Measurements from ENCODE around the gene POPDC3. TPM values are rescaled to one million over a fixed set of nuclear protein-coding genes. Genes with fewer than 3 reads are reported as not detected.
A peak's percentile ranks its signal among the peaks of the same experiment; 100 is the strongest.
"Not testable (repeated sequence)": the region's sequence is repeated elsewhere in the genome, so short reads cannot be mapped to it uniquely, and the experiment has no call there.

The POPDC3 gene, protein sequence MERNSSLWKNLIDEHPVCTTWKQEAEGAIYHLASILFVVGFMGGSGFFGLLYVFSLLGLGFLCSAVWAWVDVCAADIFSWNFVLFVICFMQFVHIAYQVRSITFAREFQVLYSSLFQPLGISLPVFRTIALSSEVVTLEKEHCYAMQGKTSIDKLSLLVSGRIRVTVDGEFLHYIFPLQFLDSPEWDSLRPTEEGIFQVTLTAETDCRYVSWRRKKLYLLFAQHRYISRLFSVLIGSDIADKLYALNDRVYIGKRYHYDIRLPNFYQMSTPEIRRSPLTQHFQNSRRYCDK
- not detected in 2 replicates for total RNA-seq (2014; rRNA removed; shearing (Covaris generic))

DNA sequence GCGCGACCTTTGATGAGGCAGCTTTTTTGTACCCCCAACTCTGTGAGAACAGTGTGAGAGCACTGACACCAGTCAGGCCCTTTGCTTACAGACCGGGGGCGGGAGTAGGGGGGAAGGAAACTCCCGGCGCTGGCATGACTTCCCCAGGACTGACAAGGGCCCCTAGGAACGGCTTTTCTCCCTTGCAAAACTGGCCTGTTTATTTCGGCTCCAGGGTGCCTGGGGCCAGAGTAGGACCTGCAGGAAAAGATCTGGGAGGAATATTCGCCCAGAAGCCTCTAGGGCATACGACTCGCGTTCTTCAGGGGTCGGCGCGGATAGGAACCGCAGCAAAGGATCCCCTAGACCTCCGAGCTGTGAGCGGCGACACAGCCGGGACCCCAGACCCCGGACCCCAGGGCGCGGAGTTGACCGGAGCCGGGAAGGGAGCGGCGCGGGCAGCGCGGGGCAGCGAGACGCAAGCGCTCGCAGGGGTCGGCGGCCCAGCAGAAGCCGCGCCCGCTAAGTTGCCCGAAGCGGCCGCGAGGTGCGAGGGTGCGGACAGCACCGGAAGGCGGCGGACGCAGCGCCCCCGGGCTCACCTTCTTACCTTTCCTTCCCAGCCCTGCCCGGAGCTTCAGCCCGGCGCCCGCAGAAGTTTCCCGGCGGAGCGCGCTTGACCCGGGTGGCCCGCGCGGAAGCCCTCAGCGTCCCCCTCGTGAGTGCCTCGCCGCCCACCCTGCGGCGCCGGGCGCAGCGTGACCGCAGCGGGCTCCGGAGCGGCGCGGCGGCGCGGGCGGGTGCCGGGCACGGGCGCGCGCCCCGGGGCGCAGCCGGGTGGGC, at the start of gene POPDC3:
Gene POPDC3, minus strand, starts transcription at position 771 of the 822 bp plus-strand sequence. CDS start 18,105 bp downstream, outside the sequence.
- no peak for DNase-seq (ENCODE audit: low spot score)

DNA sequence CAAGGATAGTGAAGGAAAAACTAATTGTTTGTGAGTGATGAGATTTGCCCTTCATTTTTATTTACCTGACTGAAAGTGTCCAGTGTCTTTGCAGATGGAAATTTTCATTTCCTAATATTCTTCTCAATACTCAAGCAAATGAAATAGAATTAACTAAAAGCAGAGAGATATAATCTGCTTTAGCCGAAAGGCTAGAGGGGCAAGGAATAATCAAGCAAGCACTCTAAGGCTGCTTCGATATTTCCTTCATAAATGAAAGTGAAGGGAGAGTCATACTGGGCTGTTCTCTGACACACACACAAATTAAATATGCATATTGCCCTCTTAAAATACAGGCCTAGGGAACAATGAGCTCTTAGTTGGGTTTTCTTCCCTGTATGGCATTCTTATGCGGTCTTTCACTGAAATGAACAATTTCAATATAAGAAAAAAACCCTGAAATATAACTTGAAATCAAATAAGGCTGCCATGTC, 47.5 kb upstream of the POPDC3 start:
- DNase-seq (ENCODE audit: low spot score): no peak

DNA sequence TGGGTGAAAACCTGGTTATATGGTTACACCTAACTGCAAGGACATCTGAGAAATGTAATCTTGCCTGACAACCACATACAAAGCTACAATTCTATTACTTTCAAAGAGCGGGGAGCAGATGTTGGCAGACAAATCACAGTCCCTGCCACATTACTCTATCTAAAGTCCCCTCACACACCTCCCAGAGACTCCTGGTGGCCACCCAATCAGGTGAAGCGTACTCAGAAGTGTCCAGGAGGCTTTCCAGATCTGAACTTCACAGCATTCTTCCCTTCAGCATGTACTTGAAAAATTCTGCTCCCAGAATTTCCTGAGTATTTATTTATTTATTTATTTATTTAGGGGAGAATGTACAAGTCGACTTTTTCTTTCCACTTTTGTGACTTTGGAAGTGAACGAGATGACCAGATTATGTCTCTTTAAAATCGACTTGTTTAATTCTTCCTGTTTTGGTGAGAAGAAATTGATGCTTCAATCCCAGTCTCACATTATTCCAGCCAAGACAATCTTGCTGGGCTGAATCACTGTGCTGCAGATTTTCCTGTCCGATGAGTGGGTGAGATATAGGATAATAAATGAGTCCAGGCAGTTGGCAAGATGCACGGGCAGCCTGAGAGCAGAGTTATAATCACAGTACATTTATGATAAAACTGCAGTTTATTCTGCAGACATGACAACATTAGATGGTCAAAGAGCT, 46.9 kb upstream of the POPDC3 start:
- DNase-seq (ENCODE audit: low spot score): no peak

DNA sequence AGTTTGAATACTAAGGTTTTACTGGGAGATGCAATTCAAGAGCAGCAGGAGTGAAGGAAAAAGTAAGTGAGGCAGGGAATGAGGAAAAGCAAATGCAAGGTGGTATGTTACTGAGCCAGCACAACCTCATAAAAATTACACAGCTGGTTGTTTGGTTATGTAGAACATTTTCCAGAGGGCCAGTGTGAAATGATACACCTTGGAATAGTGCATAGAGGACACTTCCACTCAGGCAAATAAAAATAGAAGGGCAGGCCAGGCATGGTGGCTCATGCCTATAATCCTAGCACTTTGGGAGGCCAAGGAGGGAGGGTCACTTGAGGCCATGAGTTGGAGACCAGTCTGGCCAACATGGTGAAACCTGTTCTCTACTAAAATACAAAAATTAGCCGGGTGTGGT, 43.4 kb upstream of the POPDC3 start:
- DNase-seq (ENCODE audit: low spot score): no peak

DNA sequence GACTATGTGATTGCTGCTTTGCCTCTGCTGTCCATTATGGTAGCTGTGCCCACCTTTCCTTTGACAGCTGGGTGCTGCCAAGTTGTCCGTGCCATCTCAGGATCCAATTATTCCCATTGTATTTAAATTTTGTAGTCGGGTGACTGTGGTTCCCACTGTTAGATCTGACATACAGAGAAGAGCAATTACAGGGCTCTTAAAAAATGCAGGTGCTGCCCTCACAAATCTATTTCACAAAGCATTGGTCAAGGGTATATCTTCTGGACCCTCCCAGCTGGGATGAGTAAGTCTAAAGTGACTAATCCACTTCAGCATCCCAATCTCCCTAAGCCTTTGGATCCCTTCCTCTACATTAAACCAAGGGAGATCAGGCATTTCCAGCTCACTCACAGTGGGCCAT, 41.4 kb upstream of the POPDC3 start:
- not testable (repeated sequence) for DNase-seq (ENCODE audit: low spot score)

DNA sequence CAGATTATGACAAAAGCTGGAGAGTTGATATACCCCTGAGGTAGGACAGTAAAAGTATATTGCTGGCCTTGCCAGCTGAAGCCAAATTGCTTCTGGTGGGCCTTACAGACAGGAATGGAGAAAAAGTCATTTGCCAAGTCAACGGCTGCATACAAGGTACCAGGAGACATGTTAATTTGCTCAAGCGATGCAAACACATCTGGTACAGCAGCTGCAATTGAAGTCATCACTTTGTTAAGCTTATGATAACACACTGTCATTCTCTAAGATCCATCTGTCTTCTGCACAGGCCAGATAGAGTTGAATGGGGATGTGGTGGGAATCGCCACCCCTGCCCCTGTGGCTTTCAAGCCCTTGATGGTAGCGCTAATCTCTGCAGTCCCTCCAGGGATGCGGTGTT, 40.4 kb upstream of the POPDC3 start:
- DNase-seq (ENCODE audit: low spot score): no peak

DNA sequence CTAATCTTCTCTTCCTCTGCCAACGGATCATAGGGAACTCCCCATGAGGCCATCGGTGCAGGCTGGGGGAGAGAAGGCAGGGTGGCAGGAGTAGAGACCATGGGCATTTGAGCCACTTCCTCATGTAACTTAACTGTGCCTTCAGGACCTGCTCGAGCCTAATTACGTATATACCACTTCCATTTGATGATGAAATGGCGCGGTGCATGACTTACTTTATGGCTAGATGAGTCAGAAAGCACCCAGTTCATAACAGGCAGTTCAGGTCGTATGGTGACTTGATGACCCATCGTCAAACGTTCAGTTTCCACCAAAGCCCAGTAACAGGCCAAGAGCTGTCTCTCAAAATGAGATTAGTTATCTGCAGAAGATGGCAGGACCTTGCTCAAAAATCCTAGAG, 39.4 kb upstream of the POPDC3 start:
- not testable (repeated sequence) for DNase-seq (ENCODE audit: low spot score)

DNA sequence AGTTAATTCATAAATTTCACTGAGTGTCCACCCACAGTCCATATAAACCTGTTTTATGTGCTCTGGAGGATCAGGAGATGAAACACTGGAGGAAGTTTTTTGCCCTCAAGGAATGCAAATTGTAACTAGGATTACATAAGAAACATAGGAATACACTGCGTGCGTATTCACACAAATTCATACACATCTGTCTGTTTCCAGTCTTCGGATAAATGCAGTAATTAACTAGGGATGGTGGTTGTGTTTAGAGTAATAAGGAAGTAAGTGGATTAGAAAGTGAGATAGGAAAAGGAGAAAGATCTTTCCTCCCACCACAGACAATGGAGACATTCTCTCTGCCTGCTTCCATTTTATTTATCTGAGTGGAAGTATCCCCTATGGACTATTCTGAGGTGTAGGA, 35.7 kb upstream of the POPDC3 start:
- DNase-seq (ENCODE audit: low spot score): no peak

DNA sequence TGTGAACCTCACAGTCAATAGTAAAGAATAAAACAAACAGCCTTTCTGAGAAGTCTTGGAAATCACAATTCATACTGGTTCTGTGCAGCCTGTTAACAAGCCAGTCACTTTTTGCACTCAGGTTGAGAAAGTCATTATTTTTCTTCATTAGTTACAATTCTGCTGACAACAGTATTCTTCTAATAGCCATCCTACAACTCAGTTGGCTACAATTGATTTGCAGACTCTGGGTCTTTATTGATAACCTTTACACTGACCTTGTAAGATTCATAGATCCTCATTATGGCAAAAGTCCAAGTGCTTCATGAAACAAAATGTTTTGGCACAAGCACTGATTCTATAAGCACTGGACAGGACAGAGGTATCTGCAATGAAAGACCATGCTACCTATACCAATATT, 34.9 kb upstream of the POPDC3 start:
- no peak for DNase-seq (ENCODE audit: low spot score)

DNA sequence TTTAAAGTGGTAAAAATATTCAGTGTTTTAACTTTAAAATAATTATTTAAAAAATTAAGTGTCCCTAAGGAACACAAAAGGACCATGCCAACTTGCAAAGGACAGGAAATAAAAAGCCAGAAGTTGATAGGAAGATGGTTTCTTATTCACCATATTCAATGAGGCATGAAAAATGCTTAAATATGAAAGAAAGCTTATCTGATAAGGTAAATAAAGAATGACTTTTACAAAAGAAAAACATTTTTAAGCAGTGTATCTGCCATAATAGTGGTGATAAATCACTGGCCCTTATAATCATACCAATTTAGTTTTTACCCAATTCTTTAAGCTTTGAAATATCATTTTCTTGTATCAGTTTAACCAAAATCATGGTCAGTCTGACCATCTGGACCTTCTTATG, 33.5 kb upstream of the POPDC3 start:
- DNase-seq (ENCODE audit: low spot score): no peak

DNA sequence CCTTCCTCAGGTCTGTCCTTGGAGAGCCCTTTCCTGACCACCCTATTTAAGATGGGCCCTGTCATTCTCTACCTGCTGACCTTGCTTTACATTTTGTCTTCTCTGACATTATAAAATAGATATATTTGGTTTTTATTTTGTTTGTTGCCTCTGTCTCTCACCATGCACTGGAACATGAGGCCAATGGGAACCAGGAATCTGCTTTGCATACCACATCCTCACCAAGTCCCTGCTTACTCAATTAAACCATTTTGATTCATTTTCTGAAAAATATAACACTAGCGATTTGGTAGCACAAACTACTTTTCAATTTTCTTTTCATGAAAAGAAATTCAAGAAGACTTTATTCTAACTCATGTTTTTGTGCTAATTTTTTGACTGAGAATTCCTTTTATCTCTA, 32.8 kb upstream of the POPDC3 start:
- no peak for DNase-seq (ENCODE audit: low spot score)

DNA sequence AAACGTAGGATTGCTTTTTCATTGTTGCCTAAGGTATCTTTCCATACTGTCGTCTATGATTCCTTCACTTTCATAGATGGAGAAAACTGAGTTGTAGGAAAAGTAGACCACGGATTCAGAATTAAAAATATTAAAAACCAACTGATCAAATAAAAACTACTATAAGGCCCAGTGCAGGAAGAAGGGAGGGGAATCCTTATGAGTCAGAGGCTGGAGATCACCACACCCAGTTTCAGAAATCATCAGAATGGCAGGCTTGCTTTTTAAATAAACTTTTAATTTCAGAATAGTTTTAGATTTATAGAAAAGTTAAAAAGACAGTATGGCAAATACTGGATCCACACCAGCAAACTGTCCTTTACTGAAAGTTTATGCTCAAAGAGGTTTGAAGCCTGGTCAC, 32.0 kb upstream of the POPDC3 start:
- DNase-seq (ENCODE audit: low spot score): no peak

DNA sequence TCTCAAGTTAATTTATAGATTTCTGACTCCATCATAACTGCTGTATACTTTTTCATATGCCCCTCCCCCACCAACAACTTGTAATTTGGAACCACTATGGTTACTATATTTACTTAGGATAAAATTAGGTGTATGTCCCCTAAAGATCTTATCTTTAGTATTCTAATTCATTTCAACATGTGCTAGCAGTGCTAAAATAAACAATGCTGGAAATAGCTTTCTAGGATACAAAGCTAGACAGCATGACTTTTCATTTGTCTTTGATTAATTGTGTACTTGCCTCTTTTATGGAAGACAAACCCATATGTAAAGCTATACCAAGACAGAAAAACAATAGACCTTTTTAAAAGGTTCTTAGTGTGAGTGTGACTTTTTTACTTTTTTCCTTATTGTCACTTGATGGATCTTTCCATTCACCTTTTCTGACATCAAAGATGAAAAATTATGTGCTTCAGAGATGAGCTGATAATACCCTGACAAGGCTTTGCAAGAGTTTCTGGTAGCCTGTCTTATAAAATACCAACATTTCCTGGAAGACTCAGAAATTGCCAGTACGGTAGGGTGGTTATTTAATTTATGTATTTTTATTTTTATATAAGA, 31.2 kb upstream of the POPDC3 start:
- no peak for DNase-seq (ENCODE audit: low spot score)

DNA sequence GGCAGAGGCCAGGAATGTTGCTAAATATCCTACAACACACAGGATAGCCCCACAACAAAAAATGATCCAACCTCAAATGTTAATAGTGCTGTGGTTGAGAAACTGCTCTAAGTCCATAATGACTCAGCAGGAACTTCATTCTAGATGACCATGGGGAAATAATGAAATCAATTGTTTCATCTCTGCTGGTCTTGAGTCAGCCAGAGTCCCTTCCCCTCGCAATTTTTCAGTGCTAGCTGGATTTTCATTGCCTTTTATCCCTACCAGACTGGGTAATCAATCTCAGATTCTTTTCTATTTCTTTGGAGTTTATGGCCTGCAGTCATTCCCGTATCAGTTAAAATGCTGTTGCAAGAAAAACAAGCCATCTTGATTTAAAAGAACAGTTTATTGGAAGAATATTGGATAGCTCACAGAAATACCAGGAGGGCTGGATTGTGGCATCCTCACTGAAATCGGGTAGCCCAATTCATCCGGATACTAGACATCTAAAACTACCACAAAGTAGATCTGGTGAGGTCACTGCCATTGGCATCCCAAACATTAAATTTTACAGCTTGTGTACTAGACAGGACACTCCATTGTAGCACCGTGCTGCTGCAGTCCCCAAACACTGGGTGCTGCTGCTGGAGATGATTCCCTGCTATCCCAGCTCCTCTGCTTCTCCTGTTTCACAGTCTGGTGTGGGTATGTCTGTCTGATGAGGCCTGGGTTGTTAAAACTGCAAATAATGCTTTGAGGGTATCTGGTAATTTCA, 30.3 kb upstream of the POPDC3 start:
- peak; percentile 2 for DNase-seq (ENCODE audit: low spot score)

DNA sequence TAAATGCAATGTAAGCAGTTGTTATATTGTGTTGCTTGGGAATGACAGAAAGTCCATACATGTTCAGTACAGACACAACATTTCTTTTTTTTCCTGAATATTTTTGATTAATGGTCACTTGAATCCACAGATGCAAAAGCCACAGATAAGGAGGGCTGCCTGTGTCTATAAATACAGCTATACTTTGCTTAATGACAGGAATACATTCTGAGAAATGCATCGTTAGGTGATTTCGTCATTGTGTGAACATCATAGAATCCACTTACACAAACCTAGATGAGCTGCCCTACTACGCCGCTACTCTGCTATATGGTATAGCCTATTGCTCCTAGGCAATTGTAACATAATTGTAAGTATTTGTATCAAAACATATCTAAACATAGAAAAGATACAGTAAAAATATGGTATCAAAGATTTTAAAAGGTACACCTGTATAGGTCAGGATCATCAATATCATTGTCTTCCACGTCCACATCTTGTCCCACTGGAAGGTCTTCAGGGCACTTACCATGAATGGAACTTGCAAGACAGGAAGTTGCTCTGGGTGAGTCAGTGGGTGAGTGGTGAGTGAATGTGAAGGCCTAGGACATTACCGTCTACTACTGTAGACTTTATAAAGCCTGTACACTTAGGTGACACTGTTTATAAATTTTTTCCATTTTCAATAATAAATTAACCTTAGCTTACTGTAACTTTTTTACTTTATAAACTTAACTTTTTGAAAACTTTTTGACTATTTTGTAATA, 27.9 kb upstream of the POPDC3 start:
- DNase-seq (ENCODE audit: low spot score): no peak

DNA sequence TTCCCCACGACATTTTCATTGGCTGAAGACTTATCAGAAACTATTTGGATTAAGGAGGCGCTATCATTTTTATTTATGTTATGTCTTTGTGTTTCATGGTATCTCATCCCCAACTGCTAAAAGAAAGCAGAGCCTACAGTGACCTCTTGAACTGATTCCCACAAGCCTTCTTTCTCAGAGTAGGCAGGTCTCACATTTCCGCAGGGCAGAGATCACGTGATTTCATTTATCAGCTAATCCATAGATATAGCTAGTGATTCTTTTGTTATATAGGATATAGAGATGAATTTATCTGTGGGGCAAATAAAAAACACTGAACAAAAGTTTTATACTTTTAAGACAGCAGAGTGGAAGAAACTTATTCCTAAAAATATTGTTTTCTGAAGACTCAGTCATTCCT, 25.0 kb upstream of the POPDC3 start:
- DNase-seq (ENCODE audit: low spot score): no peak

DNA sequence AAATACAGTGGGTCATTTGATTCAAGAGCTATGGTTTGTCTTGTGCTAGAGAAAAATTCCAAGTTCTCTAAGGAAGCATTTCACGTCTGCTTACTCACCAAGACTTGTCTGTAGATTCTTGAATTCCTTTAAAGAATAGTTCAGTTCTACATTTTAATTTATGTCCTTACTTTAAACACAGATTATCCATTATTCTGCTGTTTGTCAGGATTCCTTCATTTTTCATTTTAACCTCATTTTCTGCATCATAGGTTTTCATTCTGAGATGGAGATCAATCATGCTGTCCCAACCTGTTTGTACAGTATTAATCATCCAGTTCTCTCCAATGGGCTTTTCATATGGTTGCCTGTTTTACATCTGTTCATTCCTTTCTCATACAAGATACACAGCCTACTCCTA, 24.5 kb upstream of the POPDC3 start:
- DNase-seq (ENCODE audit: low spot score): no peak

DNA sequence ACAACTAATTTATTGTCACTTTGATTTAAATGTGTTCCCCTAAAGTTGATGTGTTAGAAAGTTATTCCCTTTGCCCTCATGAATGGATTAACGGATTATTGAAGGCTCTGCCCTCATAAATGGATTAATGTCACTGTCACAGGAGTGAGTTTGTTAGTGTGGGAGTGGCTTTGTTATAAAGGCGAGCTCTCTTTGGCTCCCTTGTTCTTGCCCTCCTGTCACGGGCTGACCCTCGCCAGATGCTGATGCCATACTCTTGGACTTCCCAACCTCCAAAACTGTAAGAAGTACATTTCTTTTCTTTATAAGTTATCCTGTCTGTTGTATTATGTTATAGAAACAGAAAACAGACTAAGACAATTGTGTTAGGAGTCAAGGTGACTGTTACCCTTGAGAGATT, 22.7 kb upstream of the POPDC3 start:
- no peak for DNase-seq (ENCODE audit: low spot score)

DNA sequence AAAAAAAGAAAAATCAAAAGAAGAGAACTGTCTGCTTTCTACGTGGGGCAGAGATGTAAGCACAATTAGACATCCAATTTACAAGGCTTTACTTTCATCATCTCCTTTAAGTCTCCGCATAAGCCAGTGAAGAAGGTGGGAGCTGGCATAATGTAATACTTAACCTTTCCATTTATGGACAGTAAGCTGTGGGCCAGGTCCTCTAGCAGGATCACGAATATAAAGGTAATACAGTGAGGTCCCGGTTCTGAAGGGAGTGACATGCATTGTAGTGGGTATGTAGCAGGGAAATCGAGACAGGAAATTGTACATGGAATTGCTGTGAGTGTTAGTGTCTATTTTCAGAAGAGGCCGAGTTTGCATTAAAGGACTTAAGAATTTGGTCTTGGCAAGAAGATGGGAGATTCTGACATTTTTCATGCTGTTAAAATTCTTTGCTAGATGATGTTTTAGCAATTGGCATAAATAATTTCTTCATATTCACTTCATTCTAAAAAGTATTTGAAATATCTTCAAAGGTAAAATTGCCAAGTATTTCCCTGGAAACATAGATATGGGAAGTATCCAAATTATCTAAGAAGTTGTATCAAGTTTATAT, 20.4 kb upstream of the POPDC3 start:
- DNase-seq (ENCODE audit: low spot score): no peak

DNA sequence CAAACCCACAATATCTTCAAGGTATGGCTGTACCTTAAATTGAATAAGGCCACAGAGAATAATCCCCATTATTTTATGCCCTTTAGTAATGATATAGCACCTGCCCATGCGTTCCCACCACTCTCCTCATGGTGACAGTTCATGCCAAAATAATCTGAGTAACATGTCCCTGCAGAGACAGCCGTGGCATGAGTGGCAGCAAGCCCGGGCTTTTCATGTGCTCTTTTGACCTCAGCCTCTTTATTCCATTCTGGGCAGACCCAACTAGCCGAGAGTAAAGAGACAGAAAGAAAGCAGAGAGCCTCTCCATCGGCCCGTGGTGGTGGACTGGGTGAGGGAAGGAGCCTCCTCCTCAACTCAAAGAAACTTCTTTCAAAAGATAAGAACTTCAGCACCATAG, 19.9 kb upstream of the POPDC3 start:
- no peak for DNase-seq (ENCODE audit: low spot score)
